Mucosa of rectum (tissue), 2 donors: Measurements from ENCODE around the gene AGO4.

Experiments used
- H3K27ac ChIP-seq, 2 donors: one replicate each; pipeline ENCODE4 v1.7.0; 2013; ENCODE audit warnings: inconsistent platforms in 2 of 2, low read depth in 2 of 2, low read length in 2 of 2
- H3K27me3 ChIP-seq, 2 donors: one replicate each; pipeline ENCODE4 v1.7.0; 2013; ENCODE audit warnings: low read length in 2 of 2; ENCODE audit not compliant: control insufficient read depth in 2 of 2, insufficient read depth in 2 of 2
- H3K36me3 ChIP-seq, 2 donors: one replicate each; pipeline ENCODE4 v1.7.0; 2013; ENCODE audit warnings: low read length in 2 of 2; ENCODE audit not compliant: control insufficient read depth in 2 of 2, insufficient read depth in 2 of 2
- H3K4me1 ChIP-seq, 2 donors: one replicate each; pipeline ENCODE4 v1.7.0; 2013; ENCODE audit warnings: low read length in 2 of 2, mild to moderate bottlenecking in 1 of 2; ENCODE audit not compliant: control insufficient read depth in 2 of 2, insufficient read depth in 2 of 2
- H3K4me3 ChIP-seq, 2 donors: one replicate each; pipeline ENCODE4 v1.7.0; 2013; ENCODE audit warnings: low read length in 2 of 2
- H3K9ac ChIP-seq, 2 donors: one replicate each; pipeline ENCODE4 v1.7.0; 2013; ENCODE audit warnings: low read length in 2 of 2, low read depth in 1 of 2, mild to moderate bottlenecking in 1 of 2
- H3K9me3 ChIP-seq, 2 donors: one replicate each; pipeline ENCODE4 v1.7.0; 2013; ENCODE audit warnings: low read length in 2 of 2; ENCODE audit not compliant: control insufficient read depth in 2 of 2
- donor health status: healthy.
- donor health status: Normal muscosa, but diverticular disease.

Gene AGO4

GRCh38 chr1:35838693-35839245, 31.0 kb downstream of the AGO4 start:
- Histone ChIP-seq H3K9me3 (no peaks in the 10 kb centered on the region), H3K27ac (no peak overlapping the region), H3K36me3 (peaks cover 11 to 23% of the 10 kb centered on the region in 2 donors), H3K9ac (no peak overlapping the region), H3K4me3 (no peak overlapping the region), H3K4me1 (no peaks in the 10 kb centered on the region), H3K27me3 (no peaks in the 10 kb centered on the region)

GRCh38 chr1:35844826-35845225, 37.0 kb downstream of the AGO4 start:
- Histone ChIP-seq H3K4me3 (no peak overlapping the region), H3K36me3 (peaks cover 8 to 16% of the 10 kb centered on the region in 2 donors), H3K27ac (no peak overlapping the region), H3K27me3 (no peaks in the 10 kb centered on the region), H3K9me3 (no peaks in the 10 kb centered on the region), H3K4me1 (no peaks in the 10 kb centered on the region), H3K9ac (no peak overlapping the region)

DNA sequence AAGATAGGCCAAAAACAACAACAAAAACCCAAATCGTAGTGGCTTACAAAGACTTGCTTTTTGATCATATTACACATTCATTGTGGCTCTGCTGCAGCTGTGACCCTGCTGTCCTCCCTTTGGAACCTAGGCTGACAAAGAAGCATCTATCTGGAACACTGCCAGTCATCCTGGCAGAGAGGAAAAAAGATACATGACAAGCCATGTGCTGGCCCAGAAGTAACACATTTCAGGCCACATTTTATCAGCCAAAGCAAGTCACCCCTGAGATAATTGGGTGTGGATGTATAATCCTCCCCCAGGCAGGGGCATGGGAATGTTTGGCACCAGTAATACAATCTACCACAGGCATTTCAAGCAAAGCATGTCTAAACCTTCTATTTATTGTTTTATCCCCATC, 38.0 kb downstream of the AGO4 start:
- Histone ChIP-seq H3K9me3 (no peaks in the 10 kb centered on the region), H3K4me1 (no peaks in the 10 kb centered on the region), H3K9ac (no peak overlapping the region), H3K36me3 (peaks cover 13 to 20% of the 10 kb centered on the region in 2 donors), H3K4me3 (no peak overlapping the region), H3K27ac (no peak overlapping the region), H3K27me3 (no peaks in the 10 kb centered on the region)

GRCh38 chr1:35847935-35848565, 40.2 kb downstream of the AGO4 start:
- Histone ChIP-seq H3K4me3 (no peak overlapping the region), H3K36me3 (peaks cover 11 to 14% of the 10 kb centered on the region in 2 donors), H3K27ac (no peak overlapping the region), H3K9ac (no peak overlapping the region), H3K9me3 (no peaks in the 10 kb centered on the region), H3K27me3 (no peaks in the 10 kb centered on the region), H3K4me1 (peaks cover 0 to 5% of the 10 kb centered on the region in 2 donors)

GRCh38 chr1:35850051-35850450, 42.2 kb downstream of the AGO4 start:
- Histone ChIP-seq H3K27me3 (no peaks in the 10 kb centered on the region), H3K9ac (no peak overlapping the region), H3K36me3 (peaks cover 18 to 21% of the 10 kb centered on the region in 2 donors), H3K4me1 (peaks cover 0 to 5% of the 10 kb centered on the region in 2 donors), H3K27ac (no peak overlapping the region), H3K4me3 (no peak overlapping the region), H3K9me3 (no peaks in the 10 kb centered on the region)

- Histone ChIP-seq H3K4me1 (peaks cover 0 to 5% of the 10 kb centered on the region in 2 donors), H3K4me3 (no peak overlapping the region), H3K27me3 (no peaks in the 10 kb centered on the region), H3K27ac (no peak overlapping the region), H3K9me3 (no peaks in the 10 kb centered on the region), H3K36me3 (peaks cover 17 to 18% of the 10 kb centered on the region in 2 donors), H3K9ac (no peak overlapping the region)
Observed at GRCh38 chr1:35850716-35851115, 42.9 kb downstream of the AGO4 start.

DNA sequence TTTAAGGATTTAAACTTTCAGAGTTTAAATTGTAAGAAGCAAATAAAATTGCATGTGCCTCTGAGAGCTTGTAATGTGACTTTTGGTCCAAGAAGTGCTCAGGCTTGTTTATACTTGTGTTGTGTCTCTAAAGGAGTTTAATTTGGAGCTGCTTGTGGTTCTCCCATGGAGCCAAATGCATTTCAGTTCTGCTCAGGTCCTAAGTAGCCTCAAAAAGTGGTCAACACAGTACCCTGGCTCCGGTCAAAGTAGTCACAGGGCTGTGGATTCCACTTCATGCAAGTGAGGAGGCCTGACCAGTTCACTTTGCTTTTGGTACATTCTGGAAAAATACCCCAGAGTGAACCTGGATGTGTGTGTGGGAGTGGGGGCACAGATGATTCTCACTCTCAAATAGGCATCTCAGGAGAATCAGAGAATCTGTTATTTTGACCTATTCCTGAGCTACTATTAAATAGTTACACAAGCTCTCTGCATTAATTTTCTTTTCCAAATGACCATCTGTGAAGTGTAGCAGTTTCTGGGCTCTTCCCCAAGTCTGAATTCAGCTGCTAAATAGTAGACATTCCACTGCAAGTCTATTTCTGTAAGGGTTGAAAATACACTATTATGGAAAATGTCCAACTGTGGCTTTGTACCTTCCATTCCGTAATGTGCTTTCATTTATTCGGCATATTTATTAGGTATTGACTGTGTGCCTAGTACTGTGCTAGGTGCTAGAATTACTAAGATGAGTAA, 43.5 kb downstream of the AGO4 start:
- H3K36me3 ChIP-seq = peaks cover 14 to 18% of the 10 kb centered on the region in 2 donors
- H3K4me1 ChIP-seq = peaks cover 0 to 5% of the 10 kb centered on the region in 2 donors
- H3K27me3 ChIP-seq = no peaks in the 10 kb centered on the region
- H3K9me3 ChIP-seq = no peaks in the 10 kb centered on the region
- H3K27ac ChIP-seq = no peak overlapping the region
- H3K4me3 ChIP-seq = no peak overlapping the region
- no peak overlapping the region for H3K9ac ChIP-seq

DNA sequence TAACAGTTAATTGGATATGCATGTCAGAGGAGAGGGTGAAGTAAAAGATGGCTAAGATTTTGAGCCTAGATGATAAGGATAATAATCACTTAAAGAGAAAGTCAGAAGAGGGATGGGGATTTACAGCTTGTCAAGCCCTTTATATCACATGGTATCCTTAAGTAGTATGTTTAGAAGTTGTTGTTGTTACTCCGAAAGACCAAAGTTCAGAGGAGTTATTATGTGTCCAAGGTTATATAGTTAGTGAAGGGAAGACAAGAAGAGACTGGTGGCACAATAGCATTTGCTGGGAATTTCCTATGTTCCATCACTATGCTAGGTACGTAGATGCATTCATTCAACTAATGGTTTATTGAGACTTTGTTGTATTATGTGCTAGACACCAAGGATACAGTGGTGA, 44.4 kb downstream of the AGO4 start:
- no peaks in the 10 kb centered on the region for H3K27me3 ChIP-seq
- no peaks in the 10 kb centered on the region for H3K9me3 ChIP-seq
- peaks cover 0 to 5% of the 10 kb centered on the region in 2 donors for H3K4me1 ChIP-seq
- peaks cover 14 to 18% of the 10 kb centered on the region in 2 donors for H3K36me3 ChIP-seq
- no peak overlapping the region for H3K4me3 ChIP-seq
- no peak overlapping the region for H3K27ac ChIP-seq
- H3K9ac ChIP-seq = no peak overlapping the region

DNA sequence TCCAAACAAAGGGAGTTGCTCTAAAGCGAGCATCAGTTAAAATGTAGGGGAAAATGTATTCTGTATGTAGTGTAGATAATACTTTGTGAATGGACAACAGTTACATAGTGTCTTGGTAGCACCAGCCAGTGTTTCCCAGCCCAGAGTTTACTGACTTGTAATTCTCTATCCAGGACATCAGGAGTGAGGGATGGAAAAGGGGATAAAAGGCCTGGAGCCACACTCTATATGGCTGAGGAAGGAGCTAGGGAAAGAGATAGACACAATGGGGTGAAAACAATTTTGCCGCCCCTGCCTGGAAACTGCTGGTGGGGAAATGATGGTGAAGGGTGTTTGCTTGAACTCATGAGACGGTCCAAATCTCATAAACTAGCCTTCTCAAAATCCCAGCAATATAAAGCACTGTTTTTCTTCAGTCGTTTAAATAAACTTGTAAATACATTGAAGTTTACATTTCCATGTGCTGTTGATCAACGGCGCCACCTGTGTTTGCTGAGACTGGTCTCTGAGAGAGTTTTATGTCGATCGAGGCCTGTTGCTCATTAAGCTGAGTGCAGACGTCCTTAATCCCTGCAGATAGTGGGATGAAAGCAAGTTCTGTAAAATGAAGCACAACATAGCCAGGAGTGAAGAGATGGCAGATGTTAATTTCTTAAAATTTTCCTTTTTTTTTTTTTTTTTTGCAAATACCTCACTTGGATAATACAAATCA, 47.3 kb downstream of the AGO4 start:
- H3K9ac ChIP-seq = no peak overlapping the region
- peaks cover 13 to 15% of the 10 kb centered on the region in 2 donors for H3K36me3 ChIP-seq
- H3K27me3 ChIP-seq = no peaks in the 10 kb centered on the region
- H3K27ac ChIP-seq = no peak overlapping the region
- H3K4me3 ChIP-seq = no peak overlapping the region
- H3K9me3 ChIP-seq = no peaks in the 10 kb centered on the region
- peaks cover 0 to 5% of the 10 kb centered on the region in 2 donors for H3K4me1 ChIP-seq

GRCh38 chr1:35856964-35857363, 49.1 kb downstream of the AGO4 start:
- Histone ChIP-seq H3K36me3 (peaks cover 8 to 11% of the 10 kb centered on the region in 2 donors), H3K27ac (no peak overlapping the region), H3K9me3 (no peaks in the 10 kb centered on the region)

More at GRCh38 chr1:35856964-35857363, 49.1 kb downstream of the AGO4 start:
- Histone ChIP-seq H3K9ac (no peak overlapping the region), H3K27me3 (no peaks in the 10 kb centered on the region), H3K4me1 (peaks cover 0 to 3% of the 10 kb centered on the region in 2 donors), H3K4me3 (no peak overlapping the region)
